Naive B cell (primary cell): ENCODE measurements around the gene SNX12. TPM values are rescaled to one million over a fixed set of nuclear protein-coding genes. Genes with fewer than 3 reads are reported as not detected.

Experiments used
- ATAC-seq, 2 donors: fragments of 150-1000 bp; cut with Tn5 transposase; 2 replicates each; pipeline ENCODE4 v1.10.0; 2021; ENCODE audit warnings: low read depth in 2 of 2, mild to moderate bottlenecking in 2 of 2, moderate library complexity in 2 of 2
- DNase-seq: peaks from one replicate; pipeline ENCODE4 v3.0.0; 2022
- H3K27ac Mint-ChIP-seq, 6 donors: one replicate each; pipeline ENCODE4 v1.8.0; 2020 to 2022; ENCODE audit warnings: mild to moderate bottlenecking in 6 of 6, mixed read lengths in 6 of 6, moderate library complexity in 5 of 6, inconsistent platforms in 2 of 6
- H3K27me3 Mint-ChIP-seq, 3 donors: one replicate each; pipeline ENCODE4 v1.8.0; 2021 to 2022; ENCODE audit warnings: mixed read lengths in 3 of 3, mild to moderate bottlenecking in 1 of 3
- H3K36me3 Mint-ChIP-seq, 2 donors: one replicate each; pipeline ENCODE4 v1.8.0; 2020 to 2022; ENCODE audit warnings: mixed read lengths in 2 of 2, inconsistent platforms in 1 of 2, mild to moderate bottlenecking in 1 of 2
- H3K4me1 Mint-ChIP-seq, 3 donors: one replicate each; pipeline ENCODE4 v1.8.0; 2020 to 2022; ENCODE audit warnings: mixed read lengths in 3 of 3, inconsistent platforms in 1 of 3, mild to moderate bottlenecking in 1 of 3, moderate library complexity in 1 of 3
- H3K4me3 Mint-ChIP-seq, 8 donors: one replicate each; pipeline ENCODE4 v1.8.0; 2020 to 2022; ENCODE audit warnings: mild to moderate bottlenecking in 8 of 8, mixed read lengths in 8 of 8, moderate library complexity in 8 of 8, inconsistent platforms in 2 of 8
- H3K9me3 Mint-ChIP-seq, 7 donors: one replicate each; pipeline ENCODE4 v1.8.0; 2020 to 2022; ENCODE audit warnings: mixed read lengths in 7 of 7, mild to moderate bottlenecking in 5 of 7, inconsistent platforms in 2 of 7, moderate library complexity in 1 of 7
- polyA plus RNA-seq, 6 donors: library from polyadenylated mRNA; unstranded; fragments of 300-500 nt; fragmentation: Illumina TruSeq; gene quantifications; one replicate each; pipeline ENCODE4 v1.2.3, GENCODE V29; 2021; ENCODE audit warnings: low read depth in 6 of 6

Gene SNX12
- polyA plus RNA-seq, 6 donors from 2014 or later, result 0.86 to 7.6 (median 3.3) TPM

- H3K4me3 Mint-ChIP-seq, result peak overlapping the region in 1 of 8 donors; percentile 51
- H3K9me3 Mint-ChIP-seq, result peaks cover 0 to 2% (median 0%) of the 10 kb centered on the region in 7 donors
- peaks cover 39 to 70% (median 47%) of the 10 kb centered on the region in 3 donors for H3K4me1 Mint-ChIP-seq
- peaks cover 0 to 7% (median 0%) of the 10 kb centered on the region in 3 donors for H3K27me3 Mint-ChIP-seq
- H3K27ac Mint-ChIP-seq, result peak overlapping the region in 4 of 6 donors; percentile 38 to 90 (median 88)
- DNase-seq (no peak), ATAC-seq (no peak)
- no peaks in the 10 kb centered on the region for H3K36me3 Mint-ChIP-seq
Observed at GRCh38 chrX:71100581-71101505, 32.7 kb upstream of the SNX12 start.

- DNase-seq, result no peak
- H3K4me3 Mint-ChIP-seq, result peak overlapping the region in 1 of 8 donors; percentile 47
- peaks cover 0 to 2% (median 0%) of the 10 kb centered on the region in 7 donors for H3K9me3 Mint-ChIP-seq
- H3K36me3 Mint-ChIP-seq, result no peaks in the 10 kb centered on the region
- peaks cover 0 to 14% (median 0%) of the 10 kb centered on the region in 3 donors for H3K27me3 Mint-ChIP-seq
- peaks cover 41 to 69% (median 52%) of the 10 kb centered on the region in 3 donors for H3K4me1 Mint-ChIP-seq
- ATAC-seq, result no peak
- H3K27ac Mint-ChIP-seq, result peak overlapping the region in 1 of 6 donors; percentile 41
Observed at GRCh38 chrX:71099736-71100135, 31.6 kb upstream of the SNX12 start.

- DNase-seq, result no peak
- peak overlapping the region in 1 of 8 donors; percentile 80 for H3K4me3 Mint-ChIP-seq
- peaks cover 34 to 64% (median 45%) of the 10 kb centered on the region in 3 donors for H3K4me1 Mint-ChIP-seq
- H3K27me3 Mint-ChIP-seq, result peaks cover 0 to 20% (median 0%) of the 10 kb centered on the region in 3 donors
- H3K9me3 Mint-ChIP-seq, result peaks cover 0 to 2% (median 0%) of the 10 kb centered on the region in 7 donors
- no peak for ATAC-seq
- no peaks in the 10 kb centered on the region for H3K36me3 Mint-ChIP-seq
- peak overlapping the region in 3 of 6 donors; percentile 29 to 49 (median 41) for H3K27ac Mint-ChIP-seq
Observed at GRCh38 chrX:71098951-71099506, 30.9 kb upstream of the SNX12 start.

GRCh38 chrX:71098302-71098701 lies 30.2 kb upstream of the SNX12 start:
- Mint-ChIP-seq H3K27me3 (peaks cover 0 to 20% (median 0%) of the 10 kb centered on the region in 3 donors), H3K9me3 (peaks cover 0 to 5% (median 0%) of the 10 kb centered on the region in 7 donors), H3K4me1 (peaks cover 26 to 58% (median 38%) of the 10 kb centered on the region in 3 donors), H3K36me3 (no peaks in the 10 kb centered on the region), H3K27ac (peak overlapping the region in 3 of 6 donors; percentile 19 to 71 (median 49)), H3K4me3 (peak overlapping the region in 6 of 8 donors; percentile 24 to 81 (median 54))
- peak; percentile 76 for DNase-seq
- peak; percentile 59 to 63 for ATAC-seq

- Mint-ChIP-seq H3K4me1 (peaks cover 15 to 48% (median 29%) of the 10 kb centered on the region in 3 donors), H3K27ac (peak overlapping the region in 1 of 6 donors; percentile 99)
Observed at GRCh38 chrX:71096760-71097032, 28.6 kb upstream of the SNX12 start.

GRCh38 chrX:71095981-71096759 lies 28.0 kb upstream of the SNX12 start:
- Mint-ChIP-seq H3K36me3 (no peaks in the 10 kb centered on the region), H3K9me3 (peaks cover 0 to 5% (median 0%) of the 10 kb centered on the region in 7 donors), H3K27ac (peak overlapping the region; percentile 93 to 99 (median 95)), H3K27me3 (peaks cover 0 to 20% (median 0%) of the 10 kb centered on the region in 3 donors), H3K4me1 (peaks cover 15 to 43% (median 25%) of the 10 kb centered on the region in 3 donors), H3K4me3 (peak overlapping the region; percentile 90 to 98 (median 94))
- DNase-seq (no peak), ATAC-seq (peak; percentile 37 to 39)

More at GRCh38 chrX:71096760-71097032, 28.6 kb upstream of the SNX12 start:
- Mint-ChIP-seq H3K9me3 (peaks cover 0 to 5% (median 0%) of the 10 kb centered on the region in 7 donors), H3K36me3 (no peaks in the 10 kb centered on the region), H3K27me3 (peaks cover 0 to 20% (median 0%) of the 10 kb centered on the region in 3 donors), H3K4me3 (peak overlapping the region; percentile 90 to 98 (median 94))
- DNase-seq (no peak), ATAC-seq (no peak)

- no peaks in the 10 kb centered on the region for H3K36me3 Mint-ChIP-seq
- H3K4me1 Mint-ChIP-seq, result peaks cover 15 to 39% (median 23%) of the 10 kb centered on the region in 3 donors
- H3K27me3 Mint-ChIP-seq, result peaks cover 0 to 16% (median 0%) of the 10 kb centered on the region in 3 donors
- peak within 1 kb of the TSS; percentile 93 to 99 (median 95) for H3K27ac Mint-ChIP-seq
- peak within 1 kb of the TSS; percentile 90 to 98 (median 94) for H3K4me3 Mint-ChIP-seq
- peak; percentile 86 to 87 for ATAC-seq
- DNase-seq, result peak; percentile 83
- peaks cover 0 to 5% (median 0%) of the 10 kb centered on the region in 7 donors for H3K9me3 Mint-ChIP-seq
Observed at GRCh38 chrX:71095555-71095980, 27.4 kb upstream of the SNX12 start, which contains the start of gene FOXO4. Gene FOXO4, plus strand, starts transcription at chrX:71095851. Its CDS starts 678 bp downstream, at chrX:71096529.

- Mint-ChIP-seq H3K9me3 (peaks cover 0 to 5% (median 0%) of the 10 kb centered on the region in 7 donors), H3K27me3 (peaks cover 0 to 12% (median 0%) of the 10 kb centered on the region in 3 donors), H3K4me3 (peak overlapping the region; percentile 90 to 98 (median 94)), H3K4me1 (peaks cover 15 to 36% (median 23%) of the 10 kb centered on the region in 3 donors), H3K27ac (peak overlapping the region in 3 of 6 donors; percentile 15 to 98 (median 93)), H3K36me3 (no peaks in the 10 kb centered on the region)
- DNase-seq (no peak), ATAC-seq (no peak)
Observed at GRCh38 chrX:71095033-71095432, 26.9 kb upstream of the SNX12 start.

- H3K27me3 Mint-ChIP-seq, result peaks cover 0 to 12% (median 0%) of the 10 kb centered on the region in 3 donors
- no peak overlapping the region for H3K27ac Mint-ChIP-seq
- H3K9me3 Mint-ChIP-seq, result peaks cover 0 to 5% (median 0%) of the 10 kb centered on the region in 7 donors
- H3K36me3 Mint-ChIP-seq, result no peaks in the 10 kb centered on the region
- H3K4me1 Mint-ChIP-seq, result peaks cover 8 to 14% (median 10%) of the 10 kb centered on the region in 3 donors
- H3K4me3 Mint-ChIP-seq, result peak overlapping the region in 2 of 8 donors; percentile 15 to 44
- DNase-seq (no peak), ATAC-seq (no peak)
Observed at GRCh38 chrX:71091263-71091662, 23.1 kb upstream of the SNX12 start.

GRCh38 chrX:71085900-71086299 lies 17.8 kb upstream of the SNX12 start:
- H3K27me3 Mint-ChIP-seq, result no peaks in the 10 kb centered on the region
- DNase-seq (no peak), ATAC-seq (no peak)
- H3K4me3 Mint-ChIP-seq, result no peak overlapping the region
- no peak overlapping the region for H3K27ac Mint-ChIP-seq
- H3K4me1 Mint-ChIP-seq, result no peaks in the 10 kb centered on the region
- H3K9me3 Mint-ChIP-seq, result no peaks in the 10 kb centered on the region
- H3K36me3 Mint-ChIP-seq, result no peaks in the 10 kb centered on the region

- ATAC-seq, result no peak
- H3K4me3 Mint-ChIP-seq, result no peak overlapping the region
- DNase-seq, result no peak
Observed at GRCh38 chrX:71082822-71083221, 14.7 kb upstream of the SNX12 start.

GRCh38 chrX:71082124-71082647 lies 14.1 kb upstream of the SNX12 start:
- H3K36me3 Mint-ChIP-seq, result no peaks in the 10 kb centered on the region
- no peak overlapping the region for H3K4me3 Mint-ChIP-seq
- no peaks in the 10 kb centered on the region for H3K27me3 Mint-ChIP-seq
- ATAC-seq (no peak), DNase-seq (no peak)
- no peaks in the 10 kb centered on the region for H3K4me1 Mint-ChIP-seq
- no peak overlapping the region for H3K27ac Mint-ChIP-seq
- H3K9me3 Mint-ChIP-seq, result peaks cover 0 to 2% (median 0%) of the 10 kb centered on the region in 7 donors

More at GRCh38 chrX:71082822-71083221, 14.7 kb upstream of the SNX12 start:
- Mint-ChIP-seq H3K36me3 (no peaks in the 10 kb centered on the region), H3K9me3 (peaks cover 0 to 2% (median 0%) of the 10 kb centered on the region in 7 donors), H3K27ac (no peak overlapping the region), H3K27me3 (no peaks in the 10 kb centered on the region), H3K4me1 (no peaks in the 10 kb centered on the region)
